ENCODE results near the gene CHST9.

CHST9 gene

GRCh38 chr18:27227721-27228120 lies 42.6 kb upstream of the CHST9 start:
- Histone ChIP-seq H3K9me3 (ENCODE audit: low read length) (no peaks in the 10 kb centered on the region), H3K4me2 (ENCODE audit: low read length) (no peak overlapping the region), H3K9ac (ENCODE audit: low read length) (no peak overlapping the region), H4K20me1 (ENCODE audit: insufficient read depth, low read length) (no peaks in the 10 kb centered on the region), H3K4me1 (ENCODE audit: insufficient read depth, low read length, severe bottlenecking) (no peaks in the 10 kb centered on the region), H3K9me2 (ENCODE audit: low read depth, low read length) (no peaks in the 10 kb centered on the region), H3K36me3 (ENCODE audit: insufficient read depth, low read length) (no peaks in the 10 kb centered on the region), H3K4me3 (ENCODE audit: low read depth, low read length, poor library complexity, severe bottlenecking) (no peak overlapping the region), H3K27ac (ENCODE audit: low read depth, low read length, poor library complexity, severe bottlenecking) (no peak overlapping the region), H3K27me3 (ENCODE audit: insufficient read depth, low read length) (no peaks in the 10 kb centered on the region), H3F3A (ENCODE audit: insufficient read depth, low read length) (no peaks in the 10 kb centered on the region), H3K79me2 (ENCODE audit: insufficient read depth, low read length) (no peaks in the 10 kb centered on the region), H2AFZ (ENCODE audit: low read length) (no peak overlapping the region)
- TF ChIP-seq CTCF (IDR thresholded peaks at IDR 0.05; ENCODE audit: low read length) = no peak
- TF ChIP-seq EZH2 (IDR thresholded peaks at IDR 0.05; ENCODE audit: borderline replicate concordance, low read length) = no peak

- no peak overlapping the region for H3K9ac ChIP-seq (ENCODE audit: low read length)
- H3K4me1 ChIP-seq (ENCODE audit: insufficient read depth, low read length, severe bottlenecking) = no peaks in the 10 kb centered on the region
- no peak overlapping the region for H3K4me2 ChIP-seq (ENCODE audit: low read length)
- no peak overlapping the region for H3K27ac ChIP-seq (ENCODE audit: low read depth, low read length, poor library complexity, severe bottlenecking)
- no peaks in the 10 kb centered on the region for H3K27me3 ChIP-seq (ENCODE audit: insufficient read depth, low read length)
- H4K20me1 ChIP-seq (ENCODE audit: insufficient read depth, low read length) = no peaks in the 10 kb centered on the region
- H3K9me2 ChIP-seq (ENCODE audit: low read depth, low read length) = no peaks in the 10 kb centered on the region
- no peak overlapping the region for H3K4me3 ChIP-seq (ENCODE audit: low read depth, low read length, poor library complexity, severe bottlenecking)
- H2AFZ ChIP-seq (ENCODE audit: low read length) = no peak overlapping the region
- H3F3A ChIP-seq (ENCODE audit: insufficient read depth, low read length) = no peaks in the 10 kb centered on the region
- H3K79me2 ChIP-seq (ENCODE audit: insufficient read depth, low read length) = no peaks in the 10 kb centered on the region
- TF ChIP-seq EZH2 (IDR thresholded peaks at IDR 0.05; ENCODE audit: borderline replicate concordance, low read length) = no peak
- no peak for TF ChIP-seq CTCF (IDR thresholded peaks at IDR 0.05; ENCODE audit: low read length)
- H3K9me3 ChIP-seq (ENCODE audit: low read length) = no peaks in the 10 kb centered on the region
- no peaks in the 10 kb centered on the region for H3K36me3 ChIP-seq (ENCODE audit: insufficient read depth, low read length)
Observed at GRCh38 chr18:27226556-27227075, 41.5 kb upstream of the CHST9 start.

GRCh38 chr18:27225947-27226481 lies 40.9 kb upstream of the CHST9 start:
- TF ChIP-seq CTCF (IDR thresholded peaks at IDR 0.05; ENCODE audit: low read length) (no peak), EZH2 (IDR thresholded peaks at IDR 0.05; ENCODE audit: borderline replicate concordance, low read length) (no peak)
- no peak overlapping the region for H3K4me3 ChIP-seq (ENCODE audit: low read depth, low read length, poor library complexity, severe bottlenecking)
- H3K4me1 ChIP-seq (ENCODE audit: insufficient read depth, low read length, severe bottlenecking) = no peaks in the 10 kb centered on the region
- H3K9me3 ChIP-seq (ENCODE audit: low read length) = no peaks in the 10 kb centered on the region
- no peaks in the 10 kb centered on the region for H4K20me1 ChIP-seq (ENCODE audit: insufficient read depth, low read length)
- H3K9ac ChIP-seq (ENCODE audit: low read length) = no peak overlapping the region
- no peak overlapping the region for H2AFZ ChIP-seq (ENCODE audit: low read length)
- H3K36me3 ChIP-seq (ENCODE audit: insufficient read depth, low read length) = no peaks in the 10 kb centered on the region
- no peaks in the 10 kb centered on the region for H3K9me2 ChIP-seq (ENCODE audit: low read depth, low read length)
- no peaks in the 10 kb centered on the region for H3F3A ChIP-seq (ENCODE audit: insufficient read depth, low read length)
- no peak overlapping the region for H3K27ac ChIP-seq (ENCODE audit: low read depth, low read length, poor library complexity, severe bottlenecking)
- no peaks in the 10 kb centered on the region for H3K79me2 ChIP-seq (ENCODE audit: insufficient read depth, low read length)
- no peak overlapping the region for H3K4me2 ChIP-seq (ENCODE audit: low read length)
- H3K27me3 ChIP-seq (ENCODE audit: insufficient read depth, low read length) = no peaks in the 10 kb centered on the region

Data from OCI-LY1 (cell line).